Stimulated activated naive B cell treated with anti-CD40 and anti-IgM and Interleukin-4, amounts not matched to agents 10 μg/mL and 1 μg/mL and 100 μg/mL, for 72 hours (primary cell): ENCODE measurements around the gene STK39.

Experiments used
- ATAC-seq, 2 donors: fragments of 150-1000 bp; cut with Tn5 transposase; replicated peaks; 2 replicates each; pipeline ENCODE4 v1.10.0; 2021; ENCODE audit warnings: moderate library complexity in 1 of 2
- DNase-seq: peaks from one replicate; pipeline ENCODE4 v3.0.0; 2021
- H3K27ac Mint-ChIP-seq: one replicate; pipeline ENCODE4 v1.8.0; 2022; ENCODE audit warnings: mild to moderate bottlenecking, mixed read lengths
- H3K27me3 Mint-ChIP-seq, 2 donors: one replicate each; pipeline ENCODE4 v1.8.0; 2022; ENCODE audit warnings: mixed read lengths in 2 of 2
- H3K36me3 Mint-ChIP-seq, 2 donors: one replicate each; pipeline ENCODE4 v1.8.0; 2022; ENCODE audit warnings: mixed read lengths in 2 of 2, mild to moderate bottlenecking in 1 of 2
- H3K4me1 Mint-ChIP-seq, 2 donors: one replicate each; pipeline ENCODE4 v1.8.0; 2022; ENCODE audit warnings: mixed read lengths in 2 of 2, mild to moderate bottlenecking in 1 of 2
- H3K4me3 Mint-ChIP-seq, 2 donors: one replicate each; pipeline ENCODE4 v1.8.0; 2022; ENCODE audit warnings: mild to moderate bottlenecking in 2 of 2, mixed read lengths in 2 of 2, moderate library complexity in 1 of 2
- H3K9me3 Mint-ChIP-seq, 2 donors: one replicate each; pipeline ENCODE4 v1.8.0; 2022; ENCODE audit warnings: mixed read lengths in 2 of 2, mild to moderate bottlenecking in 1 of 2

The STK39 gene

GRCh38 chr2:167953776-167954175 is 293.6 kb downstream of the STK39 start:
- DNase-seq (no peak), ATAC-seq (no peak)
- H3K27ac Mint-ChIP-seq = no peak overlapping the region
- H3K27me3 Mint-ChIP-seq = no peaks in the 10 kb centered on the region
- H3K9me3 Mint-ChIP-seq = no peaks in the 10 kb centered on the region
- no peak overlapping the region for H3K4me3 Mint-ChIP-seq
- peaks cover 0 to 2% of the 10 kb centered on the region in 2 donors for H3K4me1 Mint-ChIP-seq
- H3K36me3 Mint-ChIP-seq = peaks cover 3 to 5% of the 10 kb centered on the region in 2 donors

- no peak for ATAC-seq
- peaks cover 0 to 2% of the 10 kb centered on the region in 2 donors for H3K36me3 Mint-ChIP-seq
Measured at GRCh38 chr2:167950571-167950970, 296.8 kb downstream of the STK39 start.

GRCh38 chr2:167946441-167946841 is 301.0 kb downstream of the STK39 start:
- H3K4me3 Mint-ChIP-seq = no peak overlapping the region
- no peaks in the 10 kb centered on the region for H3K4me1 Mint-ChIP-seq
- H3K27ac Mint-ChIP-seq = no peak overlapping the region
- no peaks in the 10 kb centered on the region for H3K36me3 Mint-ChIP-seq
- ATAC-seq = no peak
- H3K9me3 Mint-ChIP-seq = no peaks in the 10 kb centered on the region
- no peaks in the 10 kb centered on the region for H3K27me3 Mint-ChIP-seq
- no peak for DNase-seq

More at GRCh38 chr2:167950571-167950970, 296.8 kb downstream of the STK39 start:
- no peaks in the 10 kb centered on the region for H3K27me3 Mint-ChIP-seq
- H3K27ac Mint-ChIP-seq = no peak overlapping the region
- no peaks in the 10 kb centered on the region for H3K4me1 Mint-ChIP-seq
- H3K4me3 Mint-ChIP-seq = no peak overlapping the region
- DNase-seq = no peak
- H3K9me3 Mint-ChIP-seq = no peaks in the 10 kb centered on the region

GRCh38 chr2:167945660-167946368 is 301.6 kb downstream of the STK39 start:
- DNase-seq = no peak
- no peak overlapping the region for H3K4me3 Mint-ChIP-seq

GRCh38 chr2:167944825-167945659 is 302.4 kb downstream of the STK39 start:
- DNase-seq = no peak
- H3K27me3 Mint-ChIP-seq = peaks cover 0 to under 1% of the 10 kb centered on the region in 2 donors
- H3K36me3 Mint-ChIP-seq = no peaks in the 10 kb centered on the region
- H3K4me3 Mint-ChIP-seq = no peak overlapping the region
- H3K4me1 Mint-ChIP-seq = no peaks in the 10 kb centered on the region
- no peak for ATAC-seq
- H3K9me3 Mint-ChIP-seq = no peaks in the 10 kb centered on the region
- H3K27ac Mint-ChIP-seq = no peak overlapping the region

More at GRCh38 chr2:167945660-167946368, 301.6 kb downstream of the STK39 start:
- H3K36me3 Mint-ChIP-seq = no peaks in the 10 kb centered on the region
- H3K27me3 Mint-ChIP-seq = no peaks in the 10 kb centered on the region
- ATAC-seq = no peak
- H3K9me3 Mint-ChIP-seq = no peaks in the 10 kb centered on the region
- no peak overlapping the region for H3K27ac Mint-ChIP-seq
- no peaks in the 10 kb centered on the region for H3K4me1 Mint-ChIP-seq

- Mint-ChIP-seq H3K36me3 (no peaks in the 10 kb centered on the region), H3K9me3 (no peaks in the 10 kb centered on the region), H3K27ac (no peak overlapping the region), H3K27me3 (peaks cover 0 to 5% of the 10 kb centered on the region in 2 donors), H3K4me3 (no peak overlapping the region), H3K4me1 (no peaks in the 10 kb centered on the region)
- DNase-seq (no peak), ATAC-seq (no peak)
Measured at GRCh38 chr2:167943897-167944296, 303.5 kb downstream of the STK39 start.

- no peaks in the 10 kb centered on the region for H3K9me3 Mint-ChIP-seq
- DNase-seq (no peak), ATAC-seq (no peak)
- no peak overlapping the region for H3K4me3 Mint-ChIP-seq
- no peaks in the 10 kb centered on the region for H3K36me3 Mint-ChIP-seq
- H3K27ac Mint-ChIP-seq = no peak overlapping the region
- no peaks in the 10 kb centered on the region for H3K4me1 Mint-ChIP-seq
- peaks cover 0 to 5% of the 10 kb centered on the region in 2 donors for H3K27me3 Mint-ChIP-seq
Measured at GRCh38 chr2:167943368-167943767, 304.0 kb downstream of the STK39 start.

- H3K27ac Mint-ChIP-seq = no peak overlapping the region
- H3K27me3 Mint-ChIP-seq = peaks cover under 1 to 5% of the 10 kb centered on the region in 2 donors
- H3K4me1 Mint-ChIP-seq = no peaks in the 10 kb centered on the region
- no peak overlapping the region for H3K4me3 Mint-ChIP-seq
- H3K36me3 Mint-ChIP-seq = no peaks in the 10 kb centered on the region
- DNase-seq (no peak), ATAC-seq (no peak)
- H3K9me3 Mint-ChIP-seq = no peaks in the 10 kb centered on the region
Measured at GRCh38 chr2:167942366-167943081, 304.9 kb downstream of the STK39 start.

GRCh38 chr2:167941604-167942003 is 305.8 kb downstream of the STK39 start:
- DNase-seq (no peak), ATAC-seq (no peak)
- H3K27me3 Mint-ChIP-seq = peaks cover 5 to 9% of the 10 kb centered on the region in 2 donors
- no peak overlapping the region for H3K4me3 Mint-ChIP-seq
- no peaks in the 10 kb centered on the region for H3K36me3 Mint-ChIP-seq
- no peaks in the 10 kb centered on the region for H3K4me1 Mint-ChIP-seq
- no peaks in the 10 kb centered on the region for H3K9me3 Mint-ChIP-seq
- H3K27ac Mint-ChIP-seq = no peak overlapping the region

- H3K36me3 Mint-ChIP-seq = no peaks in the 10 kb centered on the region
- H3K4me3 Mint-ChIP-seq = no peak overlapping the region
- no peaks in the 10 kb centered on the region for H3K4me1 Mint-ChIP-seq
- DNase-seq (no peak), ATAC-seq (no peak)
- H3K27me3 Mint-ChIP-seq = peaks cover 5 to 9% of the 10 kb centered on the region in 2 donors
- H3K9me3 Mint-ChIP-seq = no peaks in the 10 kb centered on the region
- no peak overlapping the region for H3K27ac Mint-ChIP-seq
Measured at GRCh38 chr2:167940734-167941507, 306.5 kb downstream of the STK39 start.

- DNase-seq (no peak), ATAC-seq (no peak)
- Mint-ChIP-seq H3K4me3 (no peak overlapping the region), H3K36me3 (no peaks in the 10 kb centered on the region), H3K4me1 (no peaks in the 10 kb centered on the region), H3K27ac (no peak overlapping the region), H3K27me3 (peaks cover 5 to 9% of the 10 kb centered on the region in 2 donors), H3K9me3 (no peaks in the 10 kb centered on the region)
Measured at GRCh38 chr2:167940346-167940725, 307.1 kb downstream of the STK39 start.

- ATAC-seq (no peak), DNase-seq (no peak)
- H3K9me3 Mint-ChIP-seq = peaks cover 0 to 4% of the 10 kb centered on the region in 2 donors
- H3K27ac Mint-ChIP-seq = no peak overlapping the region
- no peak overlapping the region for H3K4me3 Mint-ChIP-seq
- H3K36me3 Mint-ChIP-seq = no peaks in the 10 kb centered on the region
- peaks cover 5 to 9% of the 10 kb centered on the region in 2 donors for H3K27me3 Mint-ChIP-seq
- no peaks in the 10 kb centered on the region for H3K4me1 Mint-ChIP-seq
Measured at GRCh38 chr2:167939514-167940345, 307.7 kb downstream of the STK39 start.

GRCh38 chr2:167937403-167937802 is 310.0 kb downstream of the STK39 start:
- Mint-ChIP-seq H3K27me3 (peaks cover 5 to 9% of the 10 kb centered on the region in 2 donors), H3K9me3 (peaks cover 0 to 4% of the 10 kb centered on the region in 2 donors), H3K4me1 (no peaks in the 10 kb centered on the region), H3K4me3 (no peak overlapping the region), H3K36me3 (no peaks in the 10 kb centered on the region), H3K27ac (no peak overlapping the region)
- ATAC-seq (no peak), DNase-seq (no peak)
